ENCODE results near the gene RNF141.

The RNF141 gene, protein sequence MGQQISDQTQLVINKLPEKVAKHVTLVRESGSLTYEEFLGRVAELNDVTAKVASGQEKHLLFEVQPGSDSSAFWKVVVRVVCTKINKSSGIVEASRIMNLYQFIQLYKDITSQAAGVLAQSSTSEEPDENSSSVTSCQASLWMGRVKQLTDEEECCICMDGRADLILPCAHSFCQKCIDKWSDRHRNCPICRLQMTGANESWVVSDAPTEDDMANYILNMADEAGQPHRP

GRCh38 chr11:10540915-10541560 is at the start of gene RNF141:
RNF141 (minus strand) TSS chr11:10541187; CDS start chr11:10534158, 7,029 bp downstream.
- peak; percentile 88 for DNase-seq

GRCh38 chr11:10590218-10590915 is 49.4 kb upstream of the RNF141 start:
- peak; percentile 67 for DNase-seq

- DNase-seq = no peak
Observed at GRCh38 chr11:10588904-10589303, 47.9 kb upstream of the RNF141 start.

DNA sequence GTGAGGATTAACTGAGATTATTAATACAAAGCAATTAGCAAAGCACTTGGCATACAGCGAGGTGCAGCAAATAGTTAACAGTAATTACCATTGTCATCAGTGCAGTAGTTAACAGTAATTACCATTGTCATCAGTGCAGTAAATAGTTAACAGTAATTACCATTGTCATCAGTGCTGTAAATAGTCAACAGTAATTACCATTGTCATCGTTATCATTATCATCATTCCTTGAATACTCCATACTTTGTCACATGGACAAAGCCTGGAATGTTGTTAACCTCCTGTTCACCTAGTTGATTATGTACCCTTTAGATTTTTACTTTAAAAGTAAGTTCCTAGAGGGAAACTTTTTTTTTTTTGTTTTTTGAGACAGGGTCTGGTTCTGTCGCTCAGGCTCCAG is 47.0 kb upstream of the RNF141 start:
- no peak for DNase-seq

- DNase-seq = no peak
Observed at GRCh38 chr11:10587388-10587787, 46.4 kb upstream of the RNF141 start.

DNA sequence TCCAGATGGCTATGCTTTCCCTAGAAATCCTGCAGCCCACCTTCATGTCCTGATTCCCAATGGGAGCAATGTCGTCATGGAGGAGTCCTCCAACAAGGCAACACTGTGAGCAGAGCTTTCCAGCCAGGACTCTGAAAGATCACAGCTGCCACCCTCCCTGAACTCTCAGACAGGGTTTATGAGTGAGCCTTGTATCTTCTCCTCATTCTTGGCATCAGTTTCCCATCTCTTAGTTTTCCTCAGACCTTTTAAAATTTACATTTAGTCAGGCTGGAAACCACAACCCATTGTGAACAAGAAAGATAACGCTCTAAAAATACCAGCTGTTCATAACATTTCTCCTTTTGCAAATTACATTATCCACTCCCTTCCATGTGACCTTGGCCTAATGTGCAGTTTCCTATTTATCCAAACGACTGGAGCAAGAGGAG is 43.1 kb upstream of the RNF141 start:
- DNase-seq = no peak

GRCh38 chr11:10581481-10582019 is 40.6 kb upstream of the RNF141 start:
- no peak for DNase-seq

DNA sequence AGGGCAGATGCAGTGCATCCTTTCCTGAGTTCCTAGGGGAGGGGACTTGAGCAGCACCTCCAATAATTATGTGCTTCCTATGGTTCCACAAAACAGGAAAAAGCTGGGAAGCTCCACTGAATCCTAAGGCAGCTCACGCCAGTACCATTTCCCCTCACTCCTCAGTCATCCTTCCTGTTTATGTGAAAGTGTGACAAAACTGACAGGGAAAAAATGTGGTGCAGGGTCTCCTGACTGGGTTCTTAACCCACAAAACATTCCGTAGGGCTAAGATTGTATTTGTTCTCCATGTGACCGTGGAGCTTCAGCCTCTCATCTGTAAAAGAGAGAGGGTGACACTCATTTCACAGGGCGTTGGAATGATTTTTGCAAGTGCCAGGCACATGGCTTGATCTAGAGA is 39.6 kb upstream of the RNF141 start:
- no peak for DNase-seq

GRCh38 chr11:10579700-10580099 is 38.7 kb upstream of the RNF141 start:
- DNase-seq = no peak

GRCh38 chr11:10576035-10576398 is 35.0 kb upstream of the RNF141 start:
- DNase-seq = no peak

GRCh38 chr11:10575346-10576034 is 34.5 kb upstream of the RNF141 start:
- DNase-seq = no peak

DNA sequence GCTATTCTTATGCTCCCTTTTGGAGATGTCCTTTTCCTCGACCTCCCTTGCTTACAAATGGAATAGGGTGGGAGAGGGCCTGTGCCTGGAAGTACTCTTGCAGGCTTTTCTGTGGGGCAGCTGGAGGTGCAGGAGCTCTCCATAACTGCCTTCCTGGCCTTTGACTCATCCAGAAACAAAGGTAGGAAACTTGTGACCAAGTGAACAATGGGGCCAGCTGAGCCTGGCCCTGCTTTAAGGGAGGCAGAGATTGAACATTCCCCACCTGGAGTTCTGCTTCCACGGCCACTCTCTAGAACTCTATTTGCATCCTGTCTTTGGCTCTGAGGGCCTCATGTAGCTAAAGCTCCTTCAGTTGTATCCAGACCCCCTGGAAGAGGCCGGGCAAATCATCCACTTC is 32.6 kb upstream of the RNF141 start:
- DNase-seq = no peak

DNA sequence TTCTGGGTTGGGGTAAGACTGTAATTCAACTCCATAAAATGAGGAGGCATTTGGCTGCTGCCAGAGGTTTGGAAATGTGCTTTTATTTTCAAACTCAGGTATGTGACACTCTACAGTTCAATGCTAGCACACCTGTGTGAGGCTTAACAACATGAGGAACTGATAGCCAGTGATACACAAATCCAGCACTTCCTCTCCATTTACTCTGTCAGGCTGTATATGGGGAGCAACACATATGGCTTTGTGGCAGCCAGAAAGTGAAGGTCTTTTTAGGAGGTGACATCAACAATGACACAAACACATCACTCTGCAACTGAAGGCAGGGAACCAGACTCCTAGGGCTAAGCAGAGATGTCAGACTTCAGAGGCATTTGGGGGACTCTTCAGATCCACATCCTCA is 32.0 kb upstream of the RNF141 start:
- no peak for DNase-seq

- DNase-seq = no peak
Observed at GRCh38 chr11:10572533-10572932, 31.5 kb upstream of the RNF141 start.

DNA sequence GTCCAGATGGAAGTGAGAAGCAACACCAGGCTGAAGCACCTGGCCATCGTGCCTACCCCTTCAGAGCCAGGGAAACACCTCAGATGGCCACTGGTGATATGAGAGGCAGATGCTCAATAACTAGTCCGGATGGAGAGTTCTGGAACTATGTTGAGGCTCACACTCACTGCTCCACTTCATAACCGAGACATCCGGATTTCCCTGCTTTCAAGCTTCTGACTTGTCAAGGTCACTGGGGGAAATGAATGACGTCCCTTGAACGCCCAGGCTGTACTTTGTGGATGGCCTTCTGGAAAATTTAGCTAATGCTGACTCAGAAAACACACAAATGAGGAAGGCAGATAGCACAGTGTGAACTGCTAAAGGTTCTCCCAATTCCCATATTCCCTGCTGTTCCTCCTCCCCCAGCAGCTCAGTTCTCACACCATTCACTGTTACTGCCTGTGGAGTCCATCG is 27.5 kb upstream of the RNF141 start, which contains the start of gene LYVE1:
Gene LYVE1, minus strand, starts transcription at position 180 of the 456 bp plus-strand sequence. Its CDS starts 133 bp downstream, at position 47.
- no peak for DNase-seq

DNA sequence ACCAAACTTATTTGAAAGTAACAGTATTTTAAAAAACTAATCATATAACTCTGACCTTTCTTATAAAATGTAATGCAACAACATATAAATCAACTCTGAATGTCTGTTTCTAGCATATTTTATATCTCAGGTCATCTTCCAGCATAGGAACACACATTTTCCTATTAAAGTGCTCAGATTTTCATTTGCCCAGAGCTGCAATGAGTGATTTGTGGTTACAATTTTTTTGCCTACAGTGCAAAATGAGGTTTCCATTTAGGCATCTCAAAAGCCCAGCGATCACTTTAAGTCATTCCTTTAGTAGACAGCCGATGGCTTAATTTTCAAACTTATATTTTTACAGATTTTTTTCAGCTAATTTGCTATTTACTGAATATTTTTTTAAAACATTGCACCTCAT is 26.5 kb upstream of the RNF141 start:
- DNase-seq = peak; percentile 79

DNA sequence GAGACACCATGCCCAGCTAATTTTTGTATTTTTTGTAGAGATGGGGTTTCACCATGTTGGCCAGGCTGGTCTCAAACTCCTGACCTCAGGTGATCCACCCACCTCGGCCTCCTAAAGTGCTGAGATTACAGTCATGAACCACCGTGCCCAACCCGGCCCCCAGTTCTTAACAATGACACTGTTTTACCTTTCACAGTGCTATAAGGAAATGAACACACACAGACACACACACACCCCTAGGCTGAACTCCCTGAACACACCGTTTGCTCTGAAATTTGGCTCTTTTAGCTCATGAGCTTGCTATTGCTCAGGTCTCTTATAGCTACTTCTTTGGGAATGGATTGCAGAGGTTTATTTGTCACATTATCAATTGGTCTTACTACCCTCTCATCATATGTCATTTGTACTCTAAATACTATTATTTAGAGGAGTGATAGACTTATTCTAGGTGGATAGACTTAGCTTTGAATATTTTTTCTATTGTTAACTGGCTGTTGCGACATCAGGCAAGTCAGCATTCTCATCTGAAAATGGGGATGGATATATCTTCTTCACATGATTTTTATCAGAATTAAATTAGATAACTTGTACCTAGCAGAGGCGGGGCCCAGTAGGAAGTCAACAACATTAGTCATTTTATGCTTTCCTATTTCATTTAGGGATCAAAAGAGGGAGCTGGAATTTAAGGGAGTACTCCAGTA is 25.4 kb upstream of the RNF141 start:
- DNase-seq = no peak

GRCh38 chr11:10565493-10565892 is 24.5 kb upstream of the RNF141 start:
- no peak for DNase-seq

GRCh38 chr11:10564696-10565318 is 23.8 kb upstream of the RNF141 start:
- no peak for DNase-seq

- no peak for DNase-seq
Observed at GRCh38 chr11:10564030-10564429, 23.0 kb upstream of the RNF141 start.

GRCh38 chr11:10561947-10562346 is 21.0 kb upstream of the RNF141 start:
- no peak for DNase-seq

Measured in fibroblast of upper back skin (primary cell).